ENCODE data around the gene ZNF575.
A peak's percentile ranks its signal among the peaks of the same experiment; 100 is the strongest.
"Not testable (repeated sequence)": the region's sequence is repeated elsewhere in the genome, so short reads cannot be mapped to it uniquely, and the experiment has no call there.

Gene ZNF575

GRCh38 chr19:43501661-43502418 is 31.1 kb upstream of the ZNF575 start:
- peak overlapping the region; percentile 45 for H3K9ac ChIP-seq (ENCODE audit: low read length)

GRCh38 chr19:43502419-43502976 is 30.5 kb upstream of the ZNF575 start:
- no peak overlapping the region for H3K9ac ChIP-seq (ENCODE audit: low read length)
- H3K27me3 ChIP-seq (ENCODE audit: control insufficient read depth, insufficient read depth, low read length): peaks cover 33% of the 10 kb centered on the region
- H3K4me1 ChIP-seq (ENCODE audit: control insufficient read depth, low read depth, low read length): peaks cover 4% of the 10 kb centered on the region
- H3K36me3 ChIP-seq (ENCODE audit: control insufficient read depth, low read depth, low read length): no peaks in the 10 kb centered on the region
- H3K4me3 ChIP-seq (ENCODE audit: low read length): peak overlapping the region; percentile 75
- H3K9me3 ChIP-seq (ENCODE audit: control insufficient read depth, low read depth, low read length): no peaks in the 10 kb centered on the region
- H3K27ac ChIP-seq (ENCODE audit: low read length): no peak overlapping the region

More at GRCh38 chr19:43501661-43502418, 31.1 kb upstream of the ZNF575 start:
- Histone ChIP-seq H3K27me3 (ENCODE audit: control insufficient read depth, insufficient read depth, low read length) (peaks cover 33% of the 10 kb centered on the region), H3K4me1 (ENCODE audit: control insufficient read depth, low read depth, low read length) (peaks cover 4% of the 10 kb centered on the region), H3K27ac (ENCODE audit: low read length) (no peak overlapping the region), H3K4me3 (ENCODE audit: low read length) (peak overlapping the region; percentile 75), H3K36me3 (ENCODE audit: control insufficient read depth, low read depth, low read length) (no peaks in the 10 kb centered on the region), H3K9me3 (ENCODE audit: control insufficient read depth, low read depth, low read length) (no peaks in the 10 kb centered on the region)

- H3K9me3 ChIP-seq (ENCODE audit: control insufficient read depth, low read depth, low read length): no peaks in the 10 kb centered on the region
- H3K4me1 ChIP-seq (ENCODE audit: control insufficient read depth, low read depth, low read length): peaks cover 4% of the 10 kb centered on the region
- peaks cover 3% of the 10 kb centered on the region for H3K36me3 ChIP-seq (ENCODE audit: control insufficient read depth, low read depth, low read length)
- peaks cover 33% of the 10 kb centered on the region for H3K27me3 ChIP-seq (ENCODE audit: control insufficient read depth, insufficient read depth, low read length)
- H3K27ac ChIP-seq (ENCODE audit: low read length): no peak overlapping the region
- H3K9ac ChIP-seq (ENCODE audit: low read length): peak overlapping the region; percentile 32
- peak overlapping the region; percentile 89 for H3K4me3 ChIP-seq (ENCODE audit: low read length)
These were observed 29.2 kb upstream of the ZNF575 start for GRCh38 chr19:43503501-43504425.

DNA sequence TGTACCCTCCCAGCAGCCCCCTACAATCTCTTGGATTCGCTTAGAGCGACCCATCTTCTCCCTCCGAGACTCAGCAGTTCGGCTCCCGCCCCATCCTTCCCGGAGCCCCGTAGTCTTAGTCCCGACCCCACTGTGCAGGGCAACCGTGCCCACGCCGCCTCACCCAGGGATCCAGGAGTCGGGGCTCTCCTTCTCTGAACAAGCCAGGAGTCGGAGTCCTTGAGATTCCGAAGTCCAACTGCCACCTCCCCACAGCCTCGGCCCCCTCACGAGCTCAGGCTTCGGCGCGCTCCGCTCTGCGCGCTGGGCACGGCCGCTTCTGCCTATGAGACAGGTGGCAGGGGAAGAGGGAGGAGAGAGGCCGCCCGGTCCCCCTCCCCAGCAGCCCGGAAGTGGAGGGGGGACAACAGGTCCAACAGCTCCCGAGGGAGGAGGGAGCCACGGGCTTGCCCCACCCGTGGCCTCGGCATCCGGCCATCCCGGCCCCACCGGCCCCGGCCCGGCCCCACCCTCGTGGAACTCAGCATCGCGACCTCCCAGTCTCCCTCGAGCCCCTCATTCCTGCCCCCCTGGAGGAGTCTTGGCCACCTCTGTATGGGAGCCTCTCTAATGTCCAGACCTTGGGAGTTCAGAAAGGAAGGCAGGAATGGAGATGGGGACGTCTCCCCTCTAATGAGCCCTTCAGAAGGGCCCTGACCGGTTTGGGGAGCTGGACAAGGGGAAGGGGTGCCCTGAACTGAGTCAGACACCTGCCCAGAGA is 28.4 kb upstream of the ZNF575 start, which contains the start of gene PHLDB3:
PHLDB3 (minus strand) TSS at position 321 of the 760 bp plus-strand sequence. CDS start 628 bp downstream, outside the sequence.
- Histone ChIP-seq H3K4me1 (ENCODE audit: control insufficient read depth, low read depth, low read length) (peaks cover 4% of the 10 kb centered on the region), H3K36me3 (ENCODE audit: control insufficient read depth, low read depth, low read length) (peaks cover 4% of the 10 kb centered on the region), H3K27ac (ENCODE audit: low read length) (no peak within 1 kb of the TSS), H3K9me3 (ENCODE audit: control insufficient read depth, low read depth, low read length) (no peaks in the 10 kb centered on the region), H3K4me3 (ENCODE audit: low read length) (peak within 1 kb of the TSS; percentile 89), H3K27me3 (ENCODE audit: control insufficient read depth, insufficient read depth, low read length) (peaks cover 33% of the 10 kb centered on the region), H3K9ac (ENCODE audit: low read length) (peak within 1 kb of the TSS; percentile 32)

DNA sequence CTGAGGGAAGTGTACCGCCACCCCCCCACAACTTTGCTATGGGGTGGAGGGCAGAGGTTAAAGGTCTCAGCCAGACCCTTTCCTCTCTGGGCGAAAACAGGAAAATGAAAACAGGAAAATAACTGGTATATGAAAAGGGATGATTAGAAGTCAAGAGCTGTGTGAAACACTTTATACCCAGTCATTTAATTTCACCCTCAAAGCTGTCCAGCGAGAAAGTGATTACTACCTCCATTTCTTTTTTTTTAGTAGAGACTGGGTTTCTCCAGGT is 27.9 kb upstream of the ZNF575 start:
- peaks cover 33% of the 10 kb centered on the region for H3K27me3 ChIP-seq (ENCODE audit: control insufficient read depth, insufficient read depth, low read length)
- no peak overlapping the region for H3K9ac ChIP-seq (ENCODE audit: low read length)
- peaks cover 4% of the 10 kb centered on the region for H3K36me3 ChIP-seq (ENCODE audit: control insufficient read depth, low read depth, low read length)
- no peak overlapping the region for H3K27ac ChIP-seq (ENCODE audit: low read length)
- no peaks in the 10 kb centered on the region for H3K9me3 ChIP-seq (ENCODE audit: control insufficient read depth, low read depth, low read length)
- peaks cover 4% of the 10 kb centered on the region for H3K4me1 ChIP-seq (ENCODE audit: control insufficient read depth, low read depth, low read length)
- H3K4me3 ChIP-seq (ENCODE audit: low read length): peak overlapping the region; percentile 89

DNA sequence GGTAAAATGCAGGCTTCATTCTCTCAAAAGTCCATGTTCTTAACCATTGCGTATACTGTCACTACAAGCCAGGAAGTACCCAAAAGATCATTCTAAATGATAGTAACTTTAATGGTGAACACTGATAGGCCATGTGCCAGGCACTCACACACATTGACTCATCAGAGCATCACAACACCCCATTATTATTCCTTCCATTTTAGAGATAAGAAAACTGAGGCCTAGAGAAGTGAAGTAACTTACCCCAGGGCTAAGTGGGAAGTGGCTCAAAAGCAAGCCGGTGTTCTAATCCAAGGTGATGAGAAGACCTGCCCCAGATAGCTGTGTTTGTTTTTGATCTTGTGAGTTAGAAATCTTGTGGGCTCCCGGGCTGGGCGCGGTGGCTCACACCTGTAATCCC is 27.0 kb upstream of the ZNF575 start:
- Histone ChIP-seq H3K36me3 (ENCODE audit: control insufficient read depth, low read depth, low read length) (peaks cover 4% of the 10 kb centered on the region), H3K27ac (ENCODE audit: low read length) (no peak overlapping the region), H3K4me3 (ENCODE audit: low read length) (no peak overlapping the region), H3K27me3 (ENCODE audit: control insufficient read depth, insufficient read depth, low read length) (peaks cover 33% of the 10 kb centered on the region), H3K9me3 (ENCODE audit: control insufficient read depth, low read depth, low read length) (no peaks in the 10 kb centered on the region), H3K9ac (ENCODE audit: low read length) (no peak overlapping the region), H3K4me1 (ENCODE audit: control insufficient read depth, low read depth, low read length) (peaks cover 4% of the 10 kb centered on the region)

- peaks cover 4% of the 10 kb centered on the region for H3K36me3 ChIP-seq (ENCODE audit: control insufficient read depth, low read depth, low read length)
These were observed 26.4 kb upstream of the ZNF575 start for GRCh38 chr19:43506629-43507028.

DNA sequence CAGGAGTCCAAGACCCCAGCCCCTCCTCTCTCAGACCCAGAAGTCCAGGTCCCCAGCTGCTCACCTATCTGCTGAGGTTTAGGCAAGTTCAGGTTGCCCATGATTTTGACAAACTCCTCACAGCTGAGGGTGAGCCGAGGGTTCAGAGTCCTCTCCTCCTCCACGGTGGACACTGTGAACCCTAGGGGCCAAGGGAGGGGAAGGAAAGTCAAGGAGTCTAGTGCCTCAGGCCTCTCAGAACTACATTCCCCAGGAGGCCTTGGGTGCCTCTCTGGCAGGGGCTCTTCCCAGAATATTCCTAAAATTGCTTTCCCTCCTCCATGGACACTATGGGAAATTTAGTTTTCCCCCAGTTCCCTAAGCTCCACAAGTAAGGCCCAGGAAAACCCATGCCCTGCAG is 25.1 kb upstream of the ZNF575 start:
- no peak overlapping the region for H3K27ac ChIP-seq (ENCODE audit: low read length)
- H3K4me3 ChIP-seq (ENCODE audit: low read length): no peak overlapping the region
- peaks cover 4% of the 10 kb centered on the region for H3K36me3 ChIP-seq (ENCODE audit: control insufficient read depth, low read depth, low read length)

More at GRCh38 chr19:43506629-43507028, 26.4 kb upstream of the ZNF575 start:
- Histone ChIP-seq H3K27ac (ENCODE audit: low read length) (no peak overlapping the region), H3K9ac (ENCODE audit: low read length) (no peak overlapping the region), H3K27me3 (ENCODE audit: control insufficient read depth, insufficient read depth, low read length) (peaks cover 26% of the 10 kb centered on the region), H3K4me3 (ENCODE audit: low read length) (no peak overlapping the region), H3K4me1 (ENCODE audit: control insufficient read depth, low read depth, low read length) (peaks cover 4% of the 10 kb centered on the region), H3K9me3 (ENCODE audit: control insufficient read depth, low read depth, low read length) (no peaks in the 10 kb centered on the region)

GRCh38 chr19:43510713-43511112 is 22.3 kb upstream of the ZNF575 start:
- Histone ChIP-seq H3K4me1 (ENCODE audit: control insufficient read depth, low read depth, low read length) (no peaks in the 10 kb centered on the region), H3K36me3 (ENCODE audit: control insufficient read depth, low read depth, low read length) (peaks cover 4% of the 10 kb centered on the region), H3K27ac (ENCODE audit: low read length) (no peak overlapping the region), H3K9me3 (ENCODE audit: control insufficient read depth, low read depth, low read length) (no peaks in the 10 kb centered on the region), H3K27me3 (ENCODE audit: control insufficient read depth, insufficient read depth, low read length) (no peaks in the 10 kb centered on the region), H3K9ac (ENCODE audit: low read length) (no peak overlapping the region), H3K4me3 (ENCODE audit: low read length) (no peak overlapping the region)

More for the DNA sequence above, 25.1 kb upstream of the ZNF575 start:
- Histone ChIP-seq H3K9me3 (ENCODE audit: control insufficient read depth, low read depth, low read length) (no peaks in the 10 kb centered on the region), H3K27me3 (ENCODE audit: control insufficient read depth, insufficient read depth, low read length) (peaks cover 14% of the 10 kb centered on the region), H3K4me1 (ENCODE audit: control insufficient read depth, low read depth, low read length) (peaks cover 4% of the 10 kb centered on the region), H3K9ac (ENCODE audit: low read length) (no peak overlapping the region)

GRCh38 chr19:43511324-43511723 is 21.7 kb upstream of the ZNF575 start:
- H3K27me3 ChIP-seq (ENCODE audit: control insufficient read depth, insufficient read depth, low read length): no peaks in the 10 kb centered on the region
- H3K36me3 ChIP-seq (ENCODE audit: control insufficient read depth, low read depth, low read length): peaks cover 4% of the 10 kb centered on the region
- H3K9ac ChIP-seq (ENCODE audit: low read length): no peak overlapping the region

DNA sequence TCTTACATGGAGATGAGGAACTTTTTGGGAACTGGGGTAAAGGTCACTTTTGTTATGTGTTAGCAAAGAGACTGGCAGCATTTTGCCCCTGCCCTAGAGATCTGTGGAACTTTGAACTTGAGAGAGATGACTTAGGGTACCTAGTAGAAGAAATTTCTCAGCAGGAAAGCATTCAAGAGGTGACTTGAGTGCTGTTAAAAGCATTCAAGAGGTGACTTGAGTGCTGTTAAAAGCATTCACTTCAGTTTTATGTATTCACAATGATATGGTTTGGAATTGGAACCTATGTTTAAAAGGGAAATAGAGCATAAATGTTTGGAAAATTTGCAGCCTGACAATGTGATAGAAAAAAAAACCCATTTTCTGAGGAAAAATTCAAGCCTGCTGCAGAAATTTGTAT is 20.6 kb upstream of the ZNF575 start:
- not testable (repeated sequence) for H3K9me3 ChIP-seq (ENCODE audit: control insufficient read depth, low read depth, low read length); H3K36me3 ChIP-seq (ENCODE audit: control insufficient read depth, low read depth, low read length); H3K27me3 ChIP-seq (ENCODE audit: control insufficient read depth, insufficient read depth, low read length); H3K27ac ChIP-seq (ENCODE audit: low read length); H3K9ac ChIP-seq (ENCODE audit: low read length); H3K4me3 ChIP-seq (ENCODE audit: low read length); H3K4me1 ChIP-seq (ENCODE audit: control insufficient read depth, low read depth, low read length)

More at GRCh38 chr19:43511324-43511723, 21.7 kb upstream of the ZNF575 start:
- Histone ChIP-seq H3K9me3 (ENCODE audit: control insufficient read depth, low read depth, low read length) (no peaks in the 10 kb centered on the region), H3K4me1 (ENCODE audit: control insufficient read depth, low read depth, low read length) (no peaks in the 10 kb centered on the region), H3K27ac (ENCODE audit: low read length) (no peak overlapping the region), H3K4me3 (ENCODE audit: low read length) (no peak overlapping the region)
